Upper lobe of left lung (tissue), 6 donors: ENCODE results near the gene DNAH9. TPM values are rescaled to one million over a fixed set of nuclear protein-coding genes. Genes with fewer than 3 reads are reported as not detected.

Experiments
- ATAC-seq, 2 donors: fragments of 200-7000 bp; cut with Tn5 transposase; one replicate each; pipeline ENCODE4 v1.9.1; 2022; ENCODE audit warnings: mild to moderate bottlenecking in 2 of 2, moderate library complexity in 2 of 2; ENCODE audit not compliant: low FRiP score in 2 of 2
- DNase-seq, 2 donors: peaks; one replicate each; pipeline ENCODE4 v3.0.0-alpha.2; 2019 to 2020
- H3K27ac ChIP-seq, 4 donors: fragments of 200-600 bp; sonication (generic); one replicate each; pipeline ENCODE4 v1.5.1; 2016 to 2019
- H3K27me3 ChIP-seq, 4 donors: fragments of 200-600 bp; sonication (generic); one replicate each; pipeline ENCODE4 v1.5.1; 2017 to 2019
- H3K36me3 ChIP-seq, 4 donors: fragments of 200-600 bp; sonication (generic); one replicate each; pipeline ENCODE4 v1.5.1; 2016 to 2019
- H3K4me1 ChIP-seq, 4 donors: fragments of 200-600 bp; sonication (generic); one replicate each; pipeline ENCODE4 v1.5.1; 2018 to 2019
- H3K4me3 ChIP-seq, 4 donors: fragments of 200-600 bp; sonication (generic); one replicate each; pipeline ENCODE4 v1.5.1; 2017 to 2019; ENCODE audit warnings: mild to moderate bottlenecking in 2 of 4, moderate library complexity in 1 of 4
- H3K9me3 ChIP-seq, 4 donors: fragments of 200-600 bp; sonication (generic); one replicate each; pipeline ENCODE4 v1.5.1; 2018 to 2019
- CTCF ChIP-seq, 6 experiments: fragments of 450-650 bp in 4 of 6; fragments of 200-600 bp in 2 of 6; sonication (generic) in 2 of 6; IDR thresholded peaks; one replicate each; pipeline ENCODE4 v1.5.1; 2016 to 2019; ENCODE audit warnings: antibody characterized with exemption in 6 of 6
- EP300 ChIP-seq, 4 donors: sonication (generic); formaldehyde crosslinking; IDR thresholded peaks; one replicate each; pipeline ENCODE4 v1.5.1; 2017; ENCODE audit warnings: antibody characterized with exemption in 4 of 4, control low read depth in 2 of 4
- POLR2A ChIP-seq, 4 donors: fragments of 450-650 bp; IDR thresholded peaks; one replicate each; pipeline ENCODE4 v1.5.1; 2016 to 2017; ENCODE audit warnings: antibody characterized with exemption in 4 of 4, mild to moderate bottlenecking in 2 of 4
- POLR2AphosphoS5 ChIP-seq, 2 donors: sonication (generic); formaldehyde crosslinking; IDR thresholded peaks; one replicate each; pipeline ENCODE4 v1.5.1; 2017; ENCODE audit warnings: antibody characterized with exemption in 2 of 2
- WGBS, 2 donors: methylation state at CpG; one replicate each; pipeline ENCODE4 v1.1.5; 2017 to 2018; 5-methylcytosine and 5-hydroxymethylcytosine counted together
- total RNA-seq, 6 donors: library from RNA; depleted of rRNA in 4 of 6; stranded (reverse); fragments of >200 nt in 4 of 6; gene quantifications; one replicate each; pipeline versions ENCODE4 v1.1.0 to v1.2.1, GENCODE V29; 2016 to 2021
- donor health status: DM: no; HTN: no; CAD: no; lungs with moderate emphysema.
- donor health status: DM: no; HTN: yes; CAD: no; lungs with severe emphysema.

DNAH9 gene
- total RNA-seq, 6 donors from 2014 or later = 0.92 to 42.6 (median 14.8) TPM

- WGBS, 2 donors = 67 to 94% methylated on average over 1 of the region's 1 CpG
- Histone ChIP-seq H3K27ac (no peak overlapping the region), H3K27me3 (no peaks in the 10 kb centered on the region), H3K9me3 (no peaks in the 10 kb centered on the region), H3K36me3 (no peaks in the 10 kb centered on the region), H3K4me1 (no peaks in the 10 kb centered on the region), H3K4me3 (no peak overlapping the region)
- TF ChIP-seq EP300 (IDR thresholded peaks at IDR 0.05) (no peak), POLR2A (IDR thresholded peaks at IDR 0.05) (no peak), POLR2AphosphoS5 (IDR thresholded peaks at IDR 0.05) (no peak), CTCF (IDR thresholded peaks at IDR 0.05) (no peak)
- no peak for DNase-seq
- peak in 1 of 2 donors; percentile 6 for ATAC-seq
Observed at GRCh38 chr17:11554042-11554441, 44.2 kb upstream of the DNAH9 start.

- no peaks in the 10 kb centered on the region for H3K9me3 ChIP-seq
- ATAC-seq (no peak), DNase-seq (no peak)
- TF ChIP-seq CTCF (IDR thresholded peaks at IDR 0.05) = no peak
- no peak for TF ChIP-seq EP300 (IDR thresholded peaks at IDR 0.05)
- TF ChIP-seq POLR2A (IDR thresholded peaks at IDR 0.05) = no peak
- no peak for TF ChIP-seq POLR2AphosphoS5 (IDR thresholded peaks at IDR 0.05)
- 79 to 89% methylated on average over 5 of the region's 5 CpGs for WGBS, 2 donors
- no peak overlapping the region for H3K27ac ChIP-seq
- no peaks in the 10 kb centered on the region for H3K36me3 ChIP-seq
- no peaks in the 10 kb centered on the region for H3K4me1 ChIP-seq
- H3K4me3 ChIP-seq = no peak overlapping the region
- H3K27me3 ChIP-seq = no peaks in the 10 kb centered on the region
Observed at GRCh38 chr17:11554542-11554941, 43.7 kb upstream of the DNAH9 start.

GRCh38 chr17:11555530-11555929, 42.7 kb upstream of the DNAH9 start:
- H3K9me3 ChIP-seq = no peaks in the 10 kb centered on the region
- no peaks in the 10 kb centered on the region for H3K36me3 ChIP-seq
- 86 to 87% methylated on average over 6 of the region's 6 CpGs for WGBS, 2 donors
- no peak overlapping the region for H3K4me3 ChIP-seq
- H3K27ac ChIP-seq = no peak overlapping the region
- no peaks in the 10 kb centered on the region for H3K4me1 ChIP-seq
- DNase-seq = no peak
- ATAC-seq = no peak
- TF ChIP-seq EP300 (IDR thresholded peaks at IDR 0.05) (no peak), CTCF (IDR thresholded peaks at IDR 0.05) (no peak), POLR2A (IDR thresholded peaks at IDR 0.05) (no peak)
- no peaks in the 10 kb centered on the region for H3K27me3 ChIP-seq

GRCh38 chr17:11557727-11558452, 40.4 kb upstream of the DNAH9 start:
- no peaks in the 10 kb centered on the region for H3K4me1 ChIP-seq
- no peak for TF ChIP-seq CTCF (IDR thresholded peaks at IDR 0.05)
- no peak for ATAC-seq
- no peaks in the 10 kb centered on the region for H3K27me3 ChIP-seq
- no peaks in the 10 kb centered on the region for H3K36me3 ChIP-seq
- H3K4me3 ChIP-seq = no peak overlapping the region
- peak in 1 of 2 donors; percentile 82 for DNase-seq
- H3K9me3 ChIP-seq = no peaks in the 10 kb centered on the region
- WGBS, 2 donors = 90 to 92% methylated on average over 22 to 46 of the region's 46 CpGs
- no peak overlapping the region for H3K27ac ChIP-seq

GRCh38 chr17:11558681-11559234, 39.5 kb upstream of the DNAH9 start:
- no peak overlapping the region for H3K27ac ChIP-seq
- H3K4me1 ChIP-seq = no peaks in the 10 kb centered on the region
- WGBS, 2 donors = 86 to 93% methylated on average over 9 of the region's 10 CpGs
- no peaks in the 10 kb centered on the region for H3K27me3 ChIP-seq
- H3K36me3 ChIP-seq = no peaks in the 10 kb centered on the region
- no peak overlapping the region for H3K4me3 ChIP-seq
- TF ChIP-seq POLR2AphosphoS5 (IDR thresholded peaks at IDR 0.05) (no peak), POLR2A (IDR thresholded peaks at IDR 0.05) (no peak), EP300 (IDR thresholded peaks at IDR 0.05) (no peak), CTCF (IDR thresholded peaks at IDR 0.05) (no peak)
- ATAC-seq = no peak
- no peak for DNase-seq
- H3K9me3 ChIP-seq = no peaks in the 10 kb centered on the region
